NCI-H187 treated with DMSO at 0.1 percent for 48 hours (cell line): ENCODE measurements around the gene MPZL1.
A peak's percentile ranks its signal among the peaks of the same experiment; 100 is the strongest.
"Not testable (repeated sequence)": the region's sequence is repeated elsewhere in the genome, so short reads cannot be mapped to it uniquely, and the experiment has no call there.

Source experiments
- DNase-seq: peaks from one replicate; lab custom pipeline; 2025; lab: John Stamatoyannopoulos, UW

MPZL1 gene

DNA sequence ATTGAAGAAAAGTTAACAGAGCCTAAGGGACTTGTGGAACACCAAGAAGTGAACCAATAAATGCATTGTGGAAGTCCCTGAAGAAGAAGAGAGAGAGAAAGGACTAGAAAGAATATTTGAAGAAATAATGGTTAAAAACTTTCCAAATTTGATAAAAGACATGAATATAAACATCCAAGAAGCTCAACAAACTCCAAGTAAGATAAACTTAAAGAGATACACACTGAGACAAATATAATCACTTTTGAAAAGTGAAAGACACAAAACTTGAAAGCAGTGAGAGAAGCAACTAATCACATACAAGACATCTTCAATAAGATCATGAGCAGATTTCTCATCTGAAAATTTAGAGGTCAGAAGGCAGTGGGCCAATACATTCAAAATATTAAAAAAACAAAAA lies 91.2 kb downstream of the MPZL1 start:
- no peak for DNase-seq

DNA sequence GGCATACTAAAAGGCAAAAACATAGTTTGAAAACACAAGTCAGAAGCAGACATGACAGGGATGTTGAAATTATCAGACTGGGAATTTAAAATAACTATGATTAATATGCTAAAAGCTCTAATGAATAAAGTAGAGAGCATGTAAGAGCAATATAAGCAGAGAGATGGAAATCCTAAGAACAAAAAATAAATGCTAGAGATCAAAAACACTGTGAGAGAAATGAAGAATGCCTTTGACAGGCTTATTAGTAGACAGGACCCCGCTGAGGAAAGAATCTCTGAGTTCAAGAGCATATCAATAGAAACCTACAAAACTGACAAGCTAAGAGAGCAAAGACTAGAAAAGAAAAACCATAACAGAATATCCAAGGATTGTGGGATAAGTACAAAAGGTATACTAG lies 93.9 kb downstream of the MPZL1 start:
- no peak for DNase-seq

DNA sequence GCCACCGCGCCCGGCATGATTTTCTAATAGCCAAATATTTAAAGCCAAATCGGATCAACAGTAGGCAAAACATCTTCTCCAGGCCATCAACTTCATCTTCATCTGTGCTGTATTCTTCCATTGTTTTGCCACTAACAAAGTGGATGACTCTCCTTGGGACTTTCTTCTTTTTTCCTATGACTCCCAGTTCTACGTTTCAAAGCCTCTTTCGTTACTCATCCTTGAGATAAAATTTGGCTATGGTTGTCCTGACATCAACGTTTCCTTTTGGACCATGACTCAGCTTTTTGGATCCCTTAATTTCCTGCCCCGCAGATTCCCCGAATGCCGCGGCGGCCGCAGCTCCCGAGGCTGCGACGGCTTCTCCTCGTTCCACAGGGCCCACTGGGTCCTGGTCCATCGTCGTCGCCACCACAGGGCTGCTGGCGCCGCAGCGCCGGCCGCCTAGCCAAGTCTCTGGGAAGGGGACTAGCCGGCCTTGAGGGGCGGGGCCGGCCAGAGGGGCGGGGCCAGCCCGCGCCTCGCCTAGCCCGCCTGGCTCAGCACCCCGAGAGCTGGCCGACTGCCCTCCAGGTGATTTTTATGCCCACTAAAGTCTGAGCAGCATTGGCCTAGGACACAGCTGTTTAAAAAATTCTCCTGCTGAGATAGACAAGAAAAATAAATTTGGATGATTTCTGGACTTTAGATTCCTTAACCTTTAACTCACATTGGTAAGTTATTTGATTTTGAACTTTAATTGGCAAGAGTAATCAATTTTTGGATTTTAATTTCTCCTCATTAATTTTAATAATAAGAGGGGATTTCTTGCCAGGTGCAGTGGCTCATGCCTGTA lies 98.3 kb downstream of the MPZL1 start:
- DNase-seq, result no peak

DNA sequence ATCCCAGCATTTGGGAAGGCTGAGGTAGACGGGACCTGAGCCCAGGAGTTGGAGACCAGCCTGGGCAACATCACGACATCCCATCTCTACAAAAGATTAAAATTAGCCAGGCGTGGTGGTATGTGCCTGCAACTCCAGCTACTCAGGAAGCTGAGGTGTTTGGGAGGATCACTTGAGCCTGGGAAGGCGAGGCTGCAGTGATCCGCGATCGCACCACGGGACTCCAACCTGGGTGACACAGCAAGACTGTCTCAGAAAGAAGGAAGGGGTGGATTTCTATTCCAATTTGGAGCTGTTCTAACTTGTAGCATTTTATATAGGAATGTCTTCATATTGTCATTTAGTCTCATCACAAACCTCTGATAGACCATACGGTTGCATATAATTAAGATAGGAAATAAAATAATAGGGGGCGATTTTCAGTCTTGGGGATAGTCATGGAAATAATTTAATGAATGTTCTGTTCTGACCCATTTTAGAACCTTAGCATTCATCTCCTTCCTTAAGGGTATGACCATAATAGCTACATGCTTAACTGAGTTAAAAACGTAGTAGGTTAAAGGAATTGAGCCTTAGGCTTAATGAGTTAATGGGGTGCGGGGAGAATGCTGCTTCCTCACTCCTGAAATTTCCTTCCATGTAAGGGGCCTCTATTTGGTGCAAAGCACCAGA lies 99.0 kb downstream of the MPZL1 start:
- DNase-seq, result no peak

DNA sequence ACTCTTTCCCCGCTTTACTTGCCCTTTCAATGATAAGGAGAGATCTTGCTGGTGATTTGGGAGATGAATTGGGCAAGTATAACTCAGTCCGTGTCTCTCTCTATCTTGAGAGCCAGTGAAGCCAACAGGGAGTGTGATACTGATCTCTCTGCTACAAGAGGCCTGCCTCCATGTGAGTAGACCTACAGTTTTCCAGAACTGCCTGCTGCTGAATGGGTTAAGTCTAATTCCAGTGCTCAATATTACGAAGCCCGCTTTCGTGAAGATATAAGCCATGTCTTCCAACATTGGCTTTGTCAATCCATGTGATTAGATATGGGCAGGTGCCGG lies 99.5 kb downstream of the MPZL1 start:
- DNase-seq, result no peak

DNA sequence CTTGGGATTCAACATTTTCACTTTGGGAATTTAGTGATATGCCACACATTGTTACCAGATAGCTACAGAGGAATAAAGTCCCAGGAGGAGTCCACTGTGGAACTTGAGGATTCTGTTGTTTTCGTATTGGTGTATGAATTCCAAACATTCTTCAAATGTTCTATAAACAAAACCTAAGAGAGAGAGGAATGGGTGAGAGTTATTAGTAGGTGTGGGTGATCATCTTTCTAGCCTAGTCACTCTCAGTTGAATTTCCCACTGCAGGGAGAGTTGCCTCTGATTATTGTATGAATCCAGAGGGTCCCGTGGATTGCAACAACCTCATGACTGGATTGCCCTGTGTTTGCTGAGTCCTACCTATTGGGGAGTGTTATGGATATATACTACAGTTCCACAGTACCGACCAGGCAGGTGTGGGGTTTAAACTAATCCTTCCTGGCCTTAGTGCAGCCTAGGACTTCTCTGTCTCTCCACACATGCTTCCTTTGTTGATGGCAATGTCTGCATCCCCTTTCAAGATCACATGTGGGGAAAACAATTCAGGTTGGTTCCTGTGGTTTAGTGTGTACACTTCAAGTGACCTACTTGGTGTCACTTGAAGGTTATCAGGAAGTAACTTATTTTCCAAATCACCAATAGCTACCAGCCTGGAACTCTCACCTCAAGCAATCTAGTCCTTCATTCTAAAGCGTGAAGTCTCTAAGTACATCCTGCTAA lies 100.3 kb downstream of the MPZL1 start:
- peak; percentile 13 for DNase-seq

DNA sequence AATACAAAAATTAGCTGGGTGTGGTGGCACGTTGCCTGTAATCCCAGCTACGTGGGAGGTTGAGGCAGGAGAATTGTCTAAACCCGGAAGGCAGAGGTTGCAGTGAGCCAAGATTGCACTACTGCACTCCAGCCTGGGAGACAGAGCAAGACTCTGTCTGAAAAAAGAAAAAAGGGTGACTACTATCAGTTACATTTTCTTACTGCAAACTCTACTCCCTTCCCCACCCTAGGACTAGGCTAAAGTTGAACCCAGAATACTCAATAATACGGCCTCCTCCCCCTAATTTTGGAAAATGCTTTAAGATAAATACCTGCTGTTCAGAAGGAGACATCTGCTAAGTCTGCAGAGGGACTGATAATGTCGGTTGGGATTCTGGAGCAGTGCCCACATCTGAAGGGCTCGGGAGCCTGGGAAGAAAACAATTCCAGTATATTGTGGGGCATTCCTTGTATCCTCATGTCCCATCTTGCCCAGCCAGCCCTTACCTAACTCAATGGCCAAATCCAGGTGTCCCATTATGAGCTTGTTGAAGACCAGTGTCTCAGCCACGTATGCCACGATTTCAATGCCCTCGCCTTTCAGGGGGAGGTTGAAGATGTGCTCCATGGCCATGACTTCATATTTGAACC lies 102.5 kb downstream of the MPZL1 start:
- no peak for DNase-seq

DNA sequence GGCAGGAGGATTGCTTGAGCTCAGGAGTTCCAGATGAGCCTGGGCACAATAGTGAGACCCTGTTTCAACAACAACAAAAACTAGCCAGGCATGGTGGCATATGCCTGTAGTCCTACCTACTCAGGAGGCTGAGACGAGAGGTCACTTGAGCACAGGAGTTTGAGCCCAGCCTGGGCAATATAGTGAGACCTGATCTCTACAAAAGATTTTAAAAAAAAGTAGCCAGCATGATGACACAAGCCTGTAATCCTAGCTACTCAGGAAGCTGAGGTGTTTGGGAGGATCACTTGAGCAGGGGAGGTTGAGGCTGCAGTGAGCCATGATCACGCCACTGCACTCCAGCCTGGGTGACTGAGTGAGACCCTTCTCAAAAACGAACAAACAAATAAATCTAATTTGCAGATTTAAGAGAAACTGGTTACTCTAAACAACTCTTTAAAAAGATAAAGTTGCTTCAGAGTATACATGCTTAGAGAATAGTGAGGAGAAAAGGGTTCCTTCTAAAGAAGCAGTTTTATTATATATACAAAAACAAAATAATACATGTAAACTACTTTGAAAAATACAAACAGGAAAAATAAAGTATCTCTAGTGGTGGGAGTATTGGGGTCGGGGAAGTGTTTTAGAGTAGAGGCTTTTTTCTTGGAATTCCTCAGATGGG lies 103.8 kb downstream of the MPZL1 start:
- no peak for DNase-seq

DNA sequence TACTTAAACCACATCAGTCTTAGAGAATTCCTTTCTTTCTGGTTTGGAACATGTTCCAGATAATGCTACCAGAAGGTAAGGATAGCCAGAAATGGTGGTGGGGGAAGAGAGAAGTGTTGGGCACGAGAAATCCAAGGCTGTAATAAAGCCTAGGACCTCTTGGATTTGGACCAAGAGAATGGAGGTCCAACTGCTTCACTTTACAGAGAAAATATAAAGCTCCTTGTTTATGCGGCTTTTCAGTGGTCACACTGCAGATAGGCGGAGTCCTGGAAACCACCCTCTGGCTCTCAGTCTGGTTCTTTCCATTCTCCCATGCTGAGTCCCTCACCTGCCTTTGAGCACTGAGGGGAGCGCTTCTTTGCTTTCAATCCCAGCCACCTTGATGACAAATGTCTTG lies 104.3 kb downstream of the MPZL1 start:
- no peak for DNase-seq

DNA sequence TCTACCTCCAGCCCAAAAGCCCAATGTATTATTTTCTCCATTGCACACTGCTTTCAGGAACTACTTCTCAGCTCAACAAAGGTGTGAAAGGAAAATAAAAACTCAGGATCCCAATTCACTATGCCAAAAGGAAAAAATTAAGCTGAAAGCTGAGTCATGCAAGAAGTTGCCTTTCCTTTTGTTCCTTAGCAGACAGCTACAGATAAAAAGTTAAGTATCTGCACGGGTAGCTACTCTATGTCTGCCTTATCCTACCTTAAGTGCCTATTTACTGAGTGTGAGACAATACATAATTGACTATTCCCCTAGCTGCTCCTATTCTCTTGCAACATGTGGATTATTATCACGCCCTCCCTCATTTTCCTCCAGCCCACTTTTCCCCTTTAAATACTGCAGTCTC lies 108.1 kb downstream of the MPZL1 start:
- DNase-seq, result no peak

DNA sequence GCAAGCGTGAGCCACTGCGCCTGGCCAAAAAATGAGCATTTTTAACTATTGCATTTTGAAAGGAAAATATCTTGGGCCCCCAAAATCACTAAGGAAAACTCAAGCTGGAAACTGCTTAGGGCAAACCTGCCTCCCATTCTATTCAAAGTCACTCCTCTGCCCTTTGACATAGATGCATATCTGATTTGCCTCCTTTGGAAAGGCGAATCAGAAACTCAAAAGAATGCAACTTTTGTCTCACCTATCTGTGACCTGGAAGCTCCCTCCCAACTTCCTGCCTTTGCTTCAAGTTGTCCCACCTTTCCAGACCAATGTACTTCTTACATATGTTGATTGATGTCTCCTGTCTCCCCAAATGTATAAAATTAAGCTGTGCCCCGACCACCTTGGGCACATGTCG lies 108.9 kb downstream of the MPZL1 start:
- not testable (repeated sequence) for DNase-seq

DNA sequence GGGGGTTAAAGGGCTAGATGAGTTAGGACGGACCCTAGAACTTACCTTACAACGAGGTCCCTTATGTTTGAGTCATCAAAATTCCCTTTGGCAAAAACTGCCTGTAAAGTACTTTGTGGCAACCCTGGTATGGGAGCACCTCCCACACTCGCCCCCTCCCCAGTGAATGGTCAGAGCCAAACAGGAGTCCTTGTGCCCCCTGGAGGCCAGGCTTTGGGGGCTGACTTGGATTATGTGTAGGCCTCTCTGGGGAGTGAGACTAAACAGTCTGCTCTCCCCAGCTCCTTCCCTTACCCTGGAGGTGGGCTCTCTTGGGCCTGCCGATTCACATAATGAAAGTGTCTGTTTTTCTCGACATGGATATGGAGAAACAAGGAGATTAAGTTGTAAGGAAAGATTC lies 110.9 kb downstream of the MPZL1 start:
- DNase-seq, result no peak

DNA sequence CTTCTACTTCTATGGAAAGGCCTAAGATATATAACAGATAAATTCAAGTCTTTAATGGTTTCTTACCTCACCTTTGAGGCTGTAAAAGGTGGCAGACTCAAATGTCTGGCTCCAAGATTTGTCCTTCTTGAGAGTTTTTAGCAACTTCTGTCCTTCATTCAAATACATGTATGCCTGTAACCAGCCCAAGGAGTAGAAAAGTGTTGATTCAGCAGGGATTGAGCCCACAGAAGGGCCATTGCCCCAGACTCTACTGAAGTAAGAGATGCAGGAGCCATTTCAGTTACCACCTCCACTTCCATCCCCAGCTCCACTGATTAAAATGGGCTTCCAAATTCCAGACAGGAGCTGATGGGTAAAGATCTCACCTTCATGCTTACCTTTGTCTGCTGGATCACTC lies 112.1 kb downstream of the MPZL1 start:
- no peak for DNase-seq

DNA sequence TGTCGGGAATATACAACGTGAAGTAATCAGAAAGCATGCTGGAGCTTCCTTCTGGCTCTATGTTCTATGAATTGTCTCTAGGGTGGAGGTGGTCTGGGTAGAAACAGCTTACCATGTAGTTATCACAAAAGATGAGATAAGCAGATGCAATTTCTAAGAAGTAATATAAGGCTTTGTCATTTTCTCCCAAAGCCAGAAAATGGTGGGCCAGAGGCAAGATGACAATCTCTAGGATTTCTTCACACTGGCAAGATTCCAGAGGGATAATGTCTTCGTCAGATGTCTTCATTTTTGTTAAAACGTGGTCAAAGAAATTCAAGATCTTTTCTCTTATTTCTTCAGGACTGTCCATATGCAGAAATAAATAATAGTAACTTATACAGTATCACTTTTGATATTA lies 114.4 kb downstream of the MPZL1 start:
- DNase-seq, result no peak

DNA sequence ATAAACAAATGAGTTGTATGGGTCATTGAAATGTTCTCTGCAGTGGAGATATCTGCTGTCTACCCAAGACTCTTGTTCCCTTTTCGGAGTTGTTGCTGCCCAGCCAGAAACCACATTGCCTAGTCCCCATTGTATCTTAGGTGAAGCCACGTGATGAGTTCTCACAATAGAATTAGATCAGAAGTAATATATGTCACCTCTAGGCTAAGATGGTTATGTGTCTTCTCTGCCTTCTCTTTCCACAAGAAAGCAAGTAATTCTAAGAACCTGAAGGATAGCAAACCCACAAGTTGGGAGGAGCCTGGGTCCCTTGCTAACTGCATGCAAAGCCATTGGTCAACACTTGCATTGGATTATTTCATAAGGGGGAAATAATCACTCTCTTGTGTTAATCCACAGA lies 115.5 kb downstream of the MPZL1 start:
- DNase-seq, result no peak

DNA sequence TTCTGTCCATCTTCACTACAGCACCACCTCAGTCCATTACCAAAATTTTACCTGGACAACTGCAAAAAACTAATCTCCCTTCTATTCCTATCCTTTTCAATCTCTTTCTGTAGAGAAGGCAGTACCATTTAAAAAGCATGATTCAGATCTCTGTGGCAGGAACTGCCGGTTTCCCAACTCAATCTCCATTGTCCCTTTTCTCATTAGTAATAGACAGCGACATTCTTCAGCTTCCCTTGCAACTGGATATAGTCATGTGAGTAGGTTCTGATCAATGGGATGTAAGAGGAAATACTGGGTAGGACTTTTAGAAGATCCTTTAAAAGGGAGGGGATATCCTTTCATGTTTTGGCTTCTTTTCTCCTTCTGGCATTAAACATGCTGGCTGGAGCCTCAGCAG lies 117.2 kb downstream of the MPZL1 start:
- DNase-seq, result no peak
